ENCODE measurements around the gene SLC12A5. TPM values are rescaled to one million over a fixed set of nuclear protein-coding genes. Genes with fewer than 3 reads are reported as not detected.
"Not testable (repeated sequence)": the region's sequence is repeated elsewhere in the genome, so short reads cannot be mapped to it uniquely, and the experiment has no call there.

The SLC12A5 gene
- total RNA-seq, 4 donors from 2014 or later: 0.99 to 1.2 TPM; not detected in 2

GRCh38 chr20:46089167-46089416, 60.1 kb downstream of the SLC12A5 start:
- intact Hi-C loops (cut with DNase I): loop anchor here (5.0 kb wide), 2 partner anchors 67 to 117 kb away; partner anchors contain the start of gene ZNF335
- no peak for DNase-seq (ENCODE audit: extremely low spot score)
- TF ChIP-seq POLR2A (IDR thresholded peaks at IDR 0.05; ENCODE audit: low read depth) (no peak), POLR2AphosphoS5 (IDR thresholded peaks at IDR 0.05) (no peak), CTCF (IDR thresholded peaks at IDR 0.05) (no peak), EP300 (IDR thresholded peaks at IDR 0.05) (no peak)

GRCh38 chr20:46089417-46090388, 60.7 kb downstream of the SLC12A5 start, which contains the start of gene NCOA5:
TSS of gene NCOA5 (minus strand) at chr20:46089962. CDS start at chr20:46079424, 10,538 bp downstream.
- peak; percentile 98 for DNase-seq (ENCODE audit: extremely low spot score)
- H3K36me3 ChIP-seq: no peaks in the 10 kb centered on the region
- peak within 1 kb of the TSS; percentile 60 to 89 (median 86) for H3K4me3 ChIP-seq
- H3K27me3 ChIP-seq: no peaks in the 10 kb centered on the region
- peaks cover 40 to 51% (median 49%) of the 10 kb centered on the region in 4 donors for H3K4me1 ChIP-seq
- H3K9me3 ChIP-seq: no peaks in the 10 kb centered on the region
- under 1% methylated on average over 5 of the region's 100 CpGs for WGBS
- TF ChIP-seq POLR2AphosphoS5 (IDR thresholded peaks at IDR 0.05) (peak; percentile 91 to 97), CTCF (IDR thresholded peaks at IDR 0.05) (peak; percentile 17 to 47 (median 24)), EP300 (IDR thresholded peaks at IDR 0.05) (no peak), POLR2A (IDR thresholded peaks at IDR 0.05; ENCODE audit: low read depth) (peak; percentile 76)
- intact Hi-C loops (cut with DNase I): loop anchor here (5.0 kb wide), 2 partner anchors 67 to 117 kb away; partner anchors contain the start of gene ZNF335
- peak within 1 kb of the TSS; percentile 94 to 99 (median 98) for H3K27ac ChIP-seq (replicated peaks in 1 of 4)

More at GRCh38 chr20:46089167-46089416, 60.1 kb downstream of the SLC12A5 start:
- Histone ChIP-seq H3K4me3 (peak overlapping the region; percentile 60 to 89 (median 86)), H3K27me3 (no peaks in the 10 kb centered on the region), H3K4me1 (peaks cover 46 to 58% (median 55%) of the 10 kb centered on the region in 4 donors), H3K27ac (replicated peaks in 1 of 4) (peak overlapping the region; percentile 94 to 99 (median 98)), H3K36me3 (no peaks in the 10 kb centered on the region), H3K9me3 (no peaks in the 10 kb centered on the region)
- no CpG with 5 or more reads among the region's 31 CpGs for WGBS

- intact Hi-C loops (cut with DNase I); H3K9me3 ChIP-seq; DNase-seq (ENCODE audit: extremely low spot score); H3K36me3 ChIP-seq; H3K27me3 ChIP-seq; H3K4me3 ChIP-seq; H3K27ac ChIP-seq (replicated peaks in 1 of 4): not testable (repeated sequence)
- WGBS: 94% methylated on average over 23 of the region's 52 CpGs
- peaks cover 20 to 30% (median 27%) of the 10 kb centered on the region in 4 donors for H3K4me1 ChIP-seq
Observed at GRCh38 chr20:46091622-46092535, 62.9 kb downstream of the SLC12A5 start.

GRCh38 chr20:46093531-46093930, 64.5 kb downstream of the SLC12A5 start:
- no peak for DNase-seq (ENCODE audit: extremely low spot score)
- H3K27me3 ChIP-seq: peaks cover 0 to 6% (median 0%) of the 10 kb centered on the region in 4 donors
- WGBS: 73% methylated on average over 2 of the region's 2 CpGs
- no peak overlapping the region for H3K4me3 ChIP-seq
- peaks cover 6 to 13% (median 10%) of the 10 kb centered on the region in 4 donors for H3K4me1 ChIP-seq
- no peak for TF ChIP-seq CTCF (IDR thresholded peaks at IDR 0.05)
- TF ChIP-seq EP300 (IDR thresholded peaks at IDR 0.05): no peak
- no peak for TF ChIP-seq POLR2AphosphoS5 (IDR thresholded peaks at IDR 0.05)
- TF ChIP-seq POLR2A (IDR thresholded peaks at IDR 0.05; ENCODE audit: low read depth): no peak
- no peaks in the 10 kb centered on the region for H3K36me3 ChIP-seq
- H3K27ac ChIP-seq (replicated peaks in 1 of 4): no peak overlapping the region
- intact Hi-C loops (cut with DNase I): no loop called here
- H3K9me3 ChIP-seq: no peaks in the 10 kb centered on the region

All from esophagus muscularis mucosa (tissue), 4 donors.